Smooth muscle cell (in vitro differentiated cells): Measurements from ENCODE around the gene CDADC1. TPM values are rescaled to one million over a fixed set of nuclear protein-coding genes. Genes with fewer than 3 reads are reported as not detected.

Experiments
- DNase-seq: peaks from one replicate; lab custom pipeline; 2025; ENCODE audit not compliant: unreplicated experiment; lab: John Stamatoyannopoulos, UW
- H2AFZ ChIP-seq: fragments of 200-600 bp; sonication (generic); 2 replicates; pipeline ENCODE4 v1.6.0; 2016; ENCODE audit warnings: antibody characterized with exemption, low read depth, mild to moderate bottlenecking
- H3F3A ChIP-seq: fragments of 200-600 bp; sonication (generic); 2 replicates; pipeline ENCODE4 v1.6.0; 2017; ENCODE audit warnings: antibody characterized with exemption, low read depth
- H3K27ac ChIP-seq: fragments of 200-600 bp; sonication (generic); 2 replicates; pipeline ENCODE4 v1.5.1; 2016; ENCODE audit warnings: low read depth, mild to moderate bottlenecking
- H3K27me3 ChIP-seq: fragments of 200-600 bp; sonication (generic); 2 replicates; pipeline ENCODE4 v1.6.1; 2016; ENCODE audit warnings: low read depth, mild to moderate bottlenecking
- H3K36me3 ChIP-seq: fragments of 200-600 bp; sonication (generic); 2 replicates; pipeline ENCODE4 v1.5.1; 2016; ENCODE audit warnings: low read depth
- H3K4me1 ChIP-seq: fragments of 200-600 bp; sonication (generic); 2 replicates; pipeline ENCODE4 v1.5.1; 2016; ENCODE audit warnings: low read depth
- H3K4me2 ChIP-seq: fragments of 200-600 bp; sonication (generic); 2 replicates; pipeline ENCODE4 v1.6.0; 2016; ENCODE audit warnings: mild to moderate bottlenecking
- H3K4me3 ChIP-seq: fragments of 200-600 bp; sonication (generic); 2 replicates; pipeline ENCODE4 v1.5.1; 2016; ENCODE audit warnings: mild to moderate bottlenecking
- H3K79me2 ChIP-seq: fragments of 200-600 bp; sonication (generic); 2 replicates; pipeline ENCODE4 v1.6.0; 2016; ENCODE audit warnings: low read depth, mild to moderate bottlenecking
- H3K9ac ChIP-seq: fragments of 200-600 bp; sonication (generic); 2 replicates; pipeline ENCODE4 v1.6.0; 2016; ENCODE audit warnings: low read depth
- H3K9me3 ChIP-seq: fragments of 200-600 bp; sonication (generic); replicated peaks from 2 replicates; pipeline ENCODE4 v1.5.1; 2016; ENCODE audit warnings: low read depth
- H4K20me1 ChIP-seq: fragments of 200-600 bp; sonication (generic); 2 replicates; pipeline ENCODE4 v1.6.0; 2016; ENCODE audit warnings: low read depth
- CTCF ChIP-seq: fragments of 200-600 bp; sonication (generic); IDR thresholded peaks from 2 replicates; pipeline ENCODE4 v1.5.1; 2017; ENCODE audit warnings: borderline replicate concordance, mild to moderate bottlenecking, antibody characterized with exemption; ENCODE audit not compliant: insufficient read depth, poor library complexity, severe bottlenecking
- WGBS: methylation state at CpG from one replicate; pipeline ENCODE4 v1.1.7; 2016; ENCODE audit warnings: low lambda C conversion rate; 5-methylcytosine and 5-hydroxymethylcytosine counted together
- polyA plus RNA-seq: library from polyadenylated mRNA; unstranded; fragments of >200 nt; fragmentation: Nextera tagmentation; extraction: Ambion mirVana; gene quantifications from 2 replicates; pipeline ENCODE4 v1.2.1, GENCODE V29; 2016
- total RNA-seq: library from RNA; depleted of rRNA; stranded (reverse); fragments of >200 nt; gene quantifications from 2 replicates; pipeline ENCODE4 v1.2.3, GENCODE V29; 2014

The CDADC1 gene
- total and polyA plus RNA-seq, 2 experiments from 2014 or later = 11.1 to 22.6 TPM

GRCh38 chr13:49308921-49309408 is 61.2 kb downstream of the CDADC1 start:
- Histone ChIP-seq H3K9me3 (no peaks in the 10 kb centered on the region), H2AFZ (no peak overlapping the region), H3K4me3 (no peak overlapping the region), H3K27me3 (no peaks in the 10 kb centered on the region), H3K4me1 (no peaks in the 10 kb centered on the region), H3K4me2 (no peak overlapping the region), H3K79me2 (no peaks in the 10 kb centered on the region), H3K9ac (no peak overlapping the region), H3K36me3 (no peaks in the 10 kb centered on the region), H4K20me1 (no peaks in the 10 kb centered on the region), H3F3A (no peaks in the 10 kb centered on the region), H3K27ac (peak overlapping the region; percentile 38)
- TF ChIP-seq CTCF = no peak
- no peak for DNase-seq
- 96% methylated on average over 11 of the region's 11 CpGs for WGBS

GRCh38 chr13:49310251-49310650 is 62.5 kb downstream of the CDADC1 start:
- Histone ChIP-seq H3K36me3 (no peaks in the 10 kb centered on the region), H3K27ac (no peak overlapping the region), H3K9me3 (no peaks in the 10 kb centered on the region), H2AFZ (no peak overlapping the region), H3K4me2 (no peak overlapping the region), H3K4me3 (no peak overlapping the region), H3K27me3 (no peaks in the 10 kb centered on the region), H3K79me2 (no peaks in the 10 kb centered on the region), H3K9ac (no peak overlapping the region), H3F3A (no peaks in the 10 kb centered on the region), H3K4me1 (no peaks in the 10 kb centered on the region), H4K20me1 (no peaks in the 10 kb centered on the region)
- TF ChIP-seq CTCF = no peak
- 98% methylated on average over 3 of the region's 3 CpGs for WGBS
- no peak for DNase-seq

GRCh38 chr13:49311816-49312215 is 64.1 kb downstream of the CDADC1 start:
- H3K9me3 ChIP-seq = no peaks in the 10 kb centered on the region
- no peaks in the 10 kb centered on the region for H3F3A ChIP-seq
- H2AFZ ChIP-seq = no peak overlapping the region
- no peaks in the 10 kb centered on the region for H3K36me3 ChIP-seq
- no peak for DNase-seq
- no peak overlapping the region for H3K9ac ChIP-seq
- H3K4me3 ChIP-seq = no peak overlapping the region
- no peak overlapping the region for H3K4me2 ChIP-seq
- whole genome bisulfite sequencing = 93% methylated on average over 6 of the region's 6 CpGs
- no peaks in the 10 kb centered on the region for H4K20me1 ChIP-seq
- H3K27ac ChIP-seq = no peak overlapping the region
- no peak for TF ChIP-seq CTCF
- H3K27me3 ChIP-seq = no peaks in the 10 kb centered on the region
- H3K79me2 ChIP-seq = no peaks in the 10 kb centered on the region
- H3K4me1 ChIP-seq = no peaks in the 10 kb centered on the region

GRCh38 chr13:49314344-49314882 is 66.7 kb downstream of the CDADC1 start:
- WGBS = 27% methylated on average over 6 of the region's 6 CpGs
- no peak overlapping the region for H3K4me3 ChIP-seq
- peak overlapping the region; percentile 42 for H3K4me2 ChIP-seq
- H3K79me2 ChIP-seq = no peaks in the 10 kb centered on the region
- H3F3A ChIP-seq = no peaks in the 10 kb centered on the region
- no peaks in the 10 kb centered on the region for H3K36me3 ChIP-seq
- H3K27me3 ChIP-seq = no peaks in the 10 kb centered on the region
- no peak for TF ChIP-seq CTCF
- H3K27ac ChIP-seq = peak overlapping the region; percentile 96
- no peak overlapping the region for H2AFZ ChIP-seq
- H3K4me1 ChIP-seq = no peaks in the 10 kb centered on the region
- no peaks in the 10 kb centered on the region for H3K9me3 ChIP-seq
- no peaks in the 10 kb centered on the region for H4K20me1 ChIP-seq
- peak overlapping the region; percentile 79 for H3K9ac ChIP-seq
- DNase-seq = no peak
